HG03097 (cell line): ENCODE measurements around the gene SLC44A3.

Experiments
- ATAC-seq: cut with Tn5 transposase; IDR thresholded peaks from one replicate; pipeline ENCODE4 v1.9.1; 2021; ENCODE audit not compliant: unreplicated experiment, low FRiP score

Gene SLC44A3, protein sequence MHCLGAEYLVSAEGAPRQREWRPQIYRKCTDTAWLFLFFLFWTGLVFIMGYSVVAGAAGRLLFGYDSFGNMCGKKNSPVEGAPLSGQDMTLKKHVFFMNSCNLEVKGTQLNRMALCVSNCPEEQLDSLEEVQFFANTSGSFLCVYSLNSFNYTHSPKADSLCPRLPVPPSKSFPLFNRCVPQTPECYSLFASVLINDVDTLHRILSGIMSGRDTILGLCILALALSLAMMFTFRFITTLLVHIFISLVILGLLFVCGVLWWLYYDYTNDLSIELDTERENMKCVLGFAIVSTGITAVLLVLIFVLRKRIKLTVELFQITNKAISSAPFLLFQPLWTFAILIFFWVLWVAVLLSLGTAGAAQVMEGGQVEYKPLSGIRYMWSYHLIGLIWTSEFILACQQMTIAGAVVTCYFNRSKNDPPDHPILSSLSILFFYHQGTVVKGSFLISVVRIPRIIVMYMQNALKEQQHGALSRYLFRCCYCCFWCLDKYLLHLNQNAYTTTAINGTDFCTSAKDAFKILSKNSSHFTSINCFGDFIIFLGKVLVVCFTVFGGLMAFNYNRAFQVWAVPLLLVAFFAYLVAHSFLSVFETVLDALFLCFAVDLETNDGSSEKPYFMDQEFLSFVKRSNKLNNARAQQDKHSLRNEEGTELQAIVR

DNA sequence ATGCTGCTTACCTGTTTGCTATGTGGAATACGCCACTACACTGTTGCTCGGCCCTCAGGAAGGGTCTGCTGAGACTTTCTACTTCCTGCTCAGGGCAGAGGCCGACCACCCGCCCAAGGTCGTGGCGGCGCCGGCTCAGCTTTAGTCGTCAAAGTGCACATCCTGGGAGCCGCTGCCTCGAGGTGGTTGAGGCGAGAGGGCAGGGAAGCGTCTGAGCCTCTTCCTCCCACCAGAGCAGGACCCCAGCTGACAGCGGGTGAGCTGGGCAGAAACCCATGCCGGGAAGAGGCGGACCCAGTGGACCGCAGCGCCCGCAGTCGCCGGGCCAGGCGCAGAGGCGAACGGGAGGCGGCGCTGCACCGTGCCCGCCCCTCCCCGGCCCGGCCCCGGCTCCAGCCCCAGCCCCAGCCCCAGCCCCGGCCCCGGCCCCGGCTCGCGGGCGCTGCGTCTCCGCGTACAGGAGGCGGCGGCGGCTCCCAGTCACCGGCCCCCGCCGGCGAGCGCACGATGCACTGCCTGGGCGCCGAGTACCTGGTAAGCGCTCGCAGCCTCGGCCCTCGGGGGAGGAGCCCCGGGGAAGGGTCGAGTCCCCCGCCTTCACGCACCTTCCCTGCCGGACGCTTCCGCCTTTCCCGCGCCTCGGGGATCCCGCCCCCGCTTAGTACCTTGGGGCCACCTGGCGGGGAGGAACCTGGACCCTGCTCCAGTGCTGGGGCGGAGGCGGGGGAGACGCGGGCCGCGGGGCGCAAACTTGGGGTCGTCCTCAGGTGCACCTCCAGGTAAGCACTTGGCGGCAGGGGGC is at the start of gene SLC44A3:
TSS of gene SLC44A3 (plus strand) at position 413 of the 802 bp plus-strand sequence. CDS start at position 508, 95 bp downstream.
- no peak for ATAC-seq

DNA sequence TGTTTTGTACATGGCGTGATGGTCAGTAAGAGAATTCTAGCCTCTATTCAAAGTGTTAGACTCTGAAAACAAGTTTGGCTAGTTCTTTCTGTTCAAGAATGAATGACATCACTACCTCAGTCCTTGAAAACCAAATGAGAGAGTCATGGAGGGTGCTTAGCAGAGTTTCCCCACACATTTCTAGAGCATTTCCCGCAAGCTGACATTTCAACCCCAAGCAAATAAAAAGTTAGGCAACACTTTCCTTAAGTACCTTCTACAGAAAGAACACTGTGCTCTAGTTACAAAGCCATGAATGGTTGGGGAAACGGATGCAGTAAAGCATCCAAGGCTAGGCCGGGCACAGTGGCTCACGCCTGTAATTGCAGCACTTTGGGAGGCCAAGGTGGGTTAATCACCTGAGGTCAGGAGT is 47.9 kb upstream of the SLC44A3 start:
- ATAC-seq = no peak

DNA sequence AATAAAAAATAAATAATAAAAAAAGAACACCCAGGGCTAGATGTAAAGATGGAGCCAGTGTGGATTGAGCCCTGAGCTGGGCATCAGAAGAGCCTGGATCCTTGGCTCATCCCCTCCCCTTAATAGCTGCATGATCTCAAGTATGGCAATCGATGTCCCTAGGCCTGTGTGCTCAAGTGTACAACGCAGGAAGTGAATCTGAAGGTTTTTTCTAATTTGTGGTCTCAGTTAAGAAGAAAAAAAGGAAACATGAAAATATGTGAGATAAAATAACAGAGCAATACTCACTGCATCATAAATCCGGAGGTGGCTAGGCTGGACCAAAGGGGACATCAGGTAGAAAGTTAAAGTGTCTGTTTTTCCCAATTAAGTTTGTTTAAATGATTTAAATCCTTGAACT is 47.3 kb upstream of the SLC44A3 start:
- no peak for ATAC-seq

DNA sequence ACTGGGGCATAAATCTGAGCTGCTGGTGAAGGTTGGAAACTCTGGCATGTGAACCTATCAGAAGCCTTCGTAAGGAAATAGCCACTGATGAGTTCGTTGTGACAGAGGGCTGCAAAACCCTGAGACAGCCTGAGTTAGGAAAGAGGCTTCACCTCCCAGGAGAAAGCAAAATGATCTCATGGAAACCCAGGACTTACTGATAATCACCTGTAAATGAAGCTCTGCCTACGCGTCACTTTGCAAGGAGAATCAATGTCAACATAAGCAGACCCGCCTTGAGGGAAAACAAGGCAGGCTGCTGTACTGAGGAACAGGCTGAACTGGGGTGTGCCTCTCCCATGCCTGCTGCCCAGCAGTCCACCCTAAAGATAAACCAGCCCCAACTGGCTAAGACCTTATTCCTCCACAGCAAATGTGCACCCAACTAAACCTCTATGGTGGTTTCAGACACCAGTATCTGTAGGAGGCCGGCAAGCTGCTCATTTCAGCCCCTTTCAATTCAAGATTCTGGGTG is 46.8 kb upstream of the SLC44A3 start:
- ATAC-seq = no peak

DNA sequence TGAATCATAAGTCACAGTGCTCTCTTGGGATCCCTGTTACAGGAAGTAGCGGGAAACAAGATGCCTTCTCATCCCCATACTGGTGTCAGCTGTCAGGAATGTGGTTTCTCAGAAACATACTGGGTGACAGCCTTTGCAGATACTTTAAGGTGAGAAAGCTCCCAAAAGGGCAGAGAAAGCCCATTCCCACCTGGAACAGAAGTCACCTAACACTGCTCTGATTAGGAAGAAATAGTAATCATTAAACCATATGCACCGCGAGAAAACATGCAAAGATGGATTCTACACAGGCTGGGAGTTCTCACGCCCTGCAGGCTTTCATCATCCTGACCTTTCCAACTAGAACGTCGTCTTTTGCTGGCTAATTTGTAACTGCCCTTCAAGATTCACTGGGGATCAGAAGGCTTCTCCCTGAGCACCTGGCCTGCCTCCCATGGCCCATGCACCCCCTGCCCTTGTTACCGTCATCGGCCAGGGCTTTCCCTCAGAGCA is 46.2 kb upstream of the SLC44A3 start:
- no peak for ATAC-seq

DNA sequence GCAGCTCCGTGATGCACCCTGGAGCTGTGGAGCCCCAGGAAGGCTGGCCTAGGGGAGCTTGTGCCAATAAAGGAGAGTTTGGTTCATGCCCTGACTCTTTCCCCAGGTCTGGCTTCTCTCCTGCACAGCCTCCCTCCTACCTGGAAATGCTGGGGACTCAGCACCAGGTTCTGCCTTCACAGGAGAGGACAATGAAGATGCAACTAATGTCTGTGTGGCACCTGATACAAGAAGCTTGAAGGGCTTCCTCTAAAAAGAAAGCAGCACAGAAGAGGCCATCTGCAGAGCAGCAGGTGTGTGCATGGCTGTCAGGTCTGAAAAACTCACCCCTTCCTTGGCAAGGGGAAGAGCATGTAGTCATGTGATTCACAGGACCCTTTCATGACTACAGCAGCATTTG is 43.7 kb upstream of the SLC44A3 start:
- ATAC-seq = no peak

DNA sequence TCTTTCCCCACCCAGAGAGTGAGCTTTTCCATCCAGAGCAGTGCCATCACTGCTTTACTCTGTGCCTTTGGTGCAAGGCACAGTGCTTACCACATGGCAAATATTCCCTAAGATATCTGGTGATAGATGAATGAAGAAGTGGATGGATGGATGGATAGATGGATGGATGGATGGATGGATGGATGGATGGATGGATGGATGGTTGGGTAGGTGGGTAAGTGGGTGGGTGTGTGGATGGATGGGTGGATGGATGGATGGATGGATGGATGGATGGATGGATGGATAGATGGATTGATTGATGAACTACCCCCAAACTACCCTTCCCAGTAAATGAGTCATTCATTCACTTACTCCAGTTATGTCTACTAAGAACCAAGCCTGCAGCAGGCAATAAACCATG is 42.9 kb upstream of the SLC44A3 start:
- no peak for ATAC-seq

DNA sequence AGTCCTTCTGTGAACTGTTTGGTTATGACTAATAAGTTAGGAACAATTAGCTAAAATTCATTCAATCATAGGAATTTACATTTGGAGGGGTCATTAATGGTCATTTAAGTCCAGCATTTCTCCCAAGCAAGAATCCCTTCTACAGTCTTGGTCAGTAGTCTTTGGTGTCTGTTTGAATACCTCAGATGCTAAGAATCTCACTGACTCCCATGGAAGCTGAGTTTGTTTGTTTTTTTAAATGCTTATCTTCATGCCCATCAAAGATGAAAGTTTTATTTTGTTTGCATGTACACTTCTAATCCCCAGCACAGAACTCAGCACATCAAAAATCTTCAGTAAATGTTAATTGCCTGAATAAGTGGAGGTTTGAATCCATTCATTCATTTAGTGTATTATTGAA is 41.3 kb upstream of the SLC44A3 start:
- ATAC-seq = no peak

DNA sequence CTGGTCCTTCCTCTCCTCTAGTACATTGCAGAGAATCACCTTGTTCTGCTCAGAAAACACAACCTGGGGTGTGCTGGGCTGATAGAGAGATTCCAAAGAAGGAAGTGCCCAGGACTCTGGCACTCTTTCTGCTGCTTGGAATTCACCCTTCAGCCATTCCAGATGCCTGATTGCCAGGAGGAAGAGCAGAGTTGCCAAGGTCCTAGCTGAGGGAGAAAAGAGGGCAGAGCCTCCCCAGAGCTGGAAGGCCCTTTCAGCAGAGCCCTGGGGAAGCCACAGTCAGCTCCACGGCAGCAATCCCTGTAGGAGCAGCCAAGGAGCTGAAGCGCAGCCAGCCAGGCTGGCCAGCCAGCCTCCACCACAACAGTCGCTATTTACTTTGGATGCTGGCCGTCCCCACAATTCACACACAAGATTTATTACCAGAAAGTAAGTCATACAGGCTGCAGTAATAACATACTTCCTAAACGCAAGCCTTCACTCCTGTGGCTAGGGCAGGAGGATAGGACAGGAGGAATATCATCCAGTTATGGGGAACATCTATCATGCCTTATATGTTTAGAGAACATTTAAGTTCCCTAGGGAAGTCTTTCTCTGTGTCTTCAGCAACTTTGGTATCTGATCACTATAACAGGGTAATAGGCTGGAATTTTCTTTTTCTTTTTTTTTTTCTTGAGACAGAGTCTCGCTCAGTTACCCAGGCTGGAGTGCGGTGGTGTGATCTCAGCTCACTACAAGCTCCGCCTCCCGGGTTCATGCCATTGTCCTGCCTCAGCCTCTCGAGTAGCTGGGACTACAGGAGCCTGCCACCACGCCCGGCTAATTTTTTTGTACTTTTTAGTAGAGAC is 36.6 kb upstream of the SLC44A3 start:
- ATAC-seq = no peak

DNA sequence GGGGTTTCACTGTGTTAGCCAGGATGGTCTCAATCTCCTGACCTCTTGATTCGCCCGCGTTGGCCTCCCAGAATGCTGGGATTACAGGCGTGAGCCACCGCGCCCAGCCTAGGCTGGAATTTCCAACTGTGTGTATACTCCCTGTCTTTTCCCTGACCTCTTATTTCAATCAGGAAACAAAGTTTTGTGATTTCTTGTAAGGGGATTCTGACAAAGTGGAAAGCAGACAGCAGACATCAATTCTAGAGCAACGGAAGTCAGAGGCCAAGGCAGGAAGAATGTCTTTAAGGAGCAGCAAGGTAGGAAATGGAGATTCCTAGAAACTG is 36.0 kb upstream of the SLC44A3 start:
- ATAC-seq = no peak

DNA sequence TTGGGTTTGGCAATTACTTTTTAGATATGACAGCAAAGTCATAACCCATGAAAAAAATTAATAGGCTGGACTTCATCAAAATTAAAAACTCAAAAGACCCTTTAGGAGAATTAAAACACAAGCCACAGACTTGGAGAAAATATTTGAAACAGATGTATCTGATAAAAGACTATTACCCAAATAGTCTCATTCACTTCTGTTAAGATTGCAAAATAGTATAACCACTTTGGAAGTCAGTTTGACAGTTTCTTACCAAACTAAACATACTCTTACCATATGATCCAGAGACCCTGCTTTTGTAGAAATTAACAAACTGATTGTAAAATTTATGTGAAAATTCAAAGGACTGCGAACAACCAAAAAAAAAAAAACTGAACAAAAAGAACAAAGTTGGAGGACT is 32.5 kb upstream of the SLC44A3 start:
- ATAC-seq = no peak

DNA sequence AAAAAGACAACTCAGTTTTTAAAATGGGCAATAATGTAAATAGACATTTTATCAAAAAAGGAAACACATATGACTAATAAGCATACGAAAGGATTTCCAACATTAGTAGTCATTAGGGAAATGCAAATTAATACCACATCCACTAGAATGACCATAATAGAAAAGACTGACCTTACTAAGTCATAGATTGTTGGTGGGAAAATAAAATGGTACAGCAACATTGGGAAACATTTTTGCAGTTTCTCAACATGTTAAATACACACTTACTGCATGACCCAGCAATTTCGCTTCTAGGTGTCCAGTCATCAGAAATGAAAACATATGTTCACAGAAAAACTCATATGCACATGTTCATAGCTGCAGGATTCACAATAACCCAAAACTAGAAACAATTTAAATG is 29.9 kb upstream of the SLC44A3 start:
- no peak for ATAC-seq

DNA sequence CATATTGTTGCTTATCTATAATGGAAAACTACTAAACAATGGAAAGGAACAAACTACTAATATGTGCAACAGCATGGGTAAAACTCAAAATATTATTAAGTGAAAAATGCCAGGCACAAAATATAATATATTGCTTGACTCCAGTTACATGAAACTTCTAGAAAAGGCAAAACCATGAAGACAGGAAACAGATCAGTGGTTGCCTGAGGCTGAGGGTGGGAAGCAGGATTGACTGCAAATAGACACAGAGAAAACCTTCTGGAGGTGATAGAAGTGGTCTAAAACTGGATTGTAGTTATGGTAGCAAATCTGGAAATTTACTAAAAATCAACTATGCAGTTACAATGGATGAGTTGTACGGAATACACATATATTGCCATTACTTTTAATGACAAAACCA is 29.5 kb upstream of the SLC44A3 start:
- no peak for ATAC-seq

DNA sequence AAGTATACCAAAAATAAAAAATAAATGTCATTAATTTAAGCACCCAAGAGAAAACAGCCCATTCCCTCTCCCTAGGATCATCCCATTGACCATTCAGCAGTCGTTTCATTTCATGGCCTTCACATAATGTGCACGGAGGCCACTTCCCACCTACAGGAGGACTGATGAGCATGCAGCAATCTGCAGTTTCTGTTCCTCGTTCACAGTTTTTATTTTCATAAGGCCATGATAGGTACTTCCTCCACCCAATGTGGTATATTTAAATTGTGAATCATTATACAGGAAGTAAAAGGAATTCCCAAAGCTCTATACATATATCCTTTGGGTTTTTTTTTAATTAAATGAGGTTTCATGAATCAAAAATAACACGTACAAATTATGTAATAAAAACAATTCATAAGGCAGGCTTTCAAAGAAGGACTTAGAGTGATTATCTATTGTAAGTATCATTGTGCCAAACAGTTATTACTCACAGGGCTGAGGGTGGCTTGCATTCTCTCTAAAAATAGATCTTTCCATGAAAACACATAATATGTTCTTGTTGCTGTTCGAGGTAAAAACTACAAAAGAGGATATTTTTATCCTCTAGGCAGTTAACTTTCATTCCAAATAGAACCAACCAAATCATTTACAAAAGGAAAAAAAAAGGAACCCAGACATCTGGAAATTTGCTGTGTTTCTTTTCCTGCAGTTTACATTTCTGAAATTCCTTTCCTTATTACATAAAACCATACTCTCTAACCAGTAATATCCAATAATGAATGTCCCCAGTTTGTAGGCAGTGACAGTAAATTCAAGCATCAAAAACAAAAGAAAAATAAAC is 27.5 kb upstream of the SLC44A3 start:
- peak; percentile 88 for ATAC-seq

DNA sequence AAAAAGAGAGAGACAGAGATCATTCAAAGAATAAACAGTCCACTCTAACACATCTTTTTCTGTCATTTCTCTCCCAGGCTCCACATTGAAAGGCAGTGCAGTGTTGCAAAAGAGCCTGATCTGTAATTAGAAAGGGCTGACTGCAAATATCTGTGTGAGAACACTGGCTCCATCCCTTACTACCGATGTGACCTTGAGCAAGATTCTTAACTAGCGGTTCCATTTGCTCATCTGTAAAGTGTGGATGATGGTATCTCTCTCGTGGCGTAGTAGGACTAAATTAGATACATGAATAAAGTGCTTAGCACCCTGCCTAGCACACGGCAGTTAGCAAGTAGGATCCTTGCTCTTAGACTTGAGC is 26.9 kb upstream of the SLC44A3 start:
- no peak for ATAC-seq

DNA sequence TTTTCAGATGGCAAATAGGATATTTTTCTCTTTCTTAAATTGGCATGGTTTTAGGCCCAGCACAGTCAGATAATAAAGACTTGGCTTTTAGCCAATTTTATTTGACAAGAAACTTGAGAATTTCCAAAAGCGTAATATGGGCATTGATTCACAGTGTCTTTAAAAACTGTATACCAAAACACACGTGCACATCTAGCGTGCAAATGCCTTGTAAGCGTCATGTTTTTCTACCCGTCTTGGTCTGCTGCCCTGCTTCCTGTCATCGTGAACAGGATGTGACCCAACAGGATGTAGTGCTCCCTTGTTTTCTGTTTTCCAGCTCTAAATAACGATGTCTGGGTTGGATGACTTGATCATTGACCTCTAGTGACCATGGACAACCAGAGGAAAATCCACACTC is 24.7 kb upstream of the SLC44A3 start:
- peak; percentile 60 for ATAC-seq

DNA sequence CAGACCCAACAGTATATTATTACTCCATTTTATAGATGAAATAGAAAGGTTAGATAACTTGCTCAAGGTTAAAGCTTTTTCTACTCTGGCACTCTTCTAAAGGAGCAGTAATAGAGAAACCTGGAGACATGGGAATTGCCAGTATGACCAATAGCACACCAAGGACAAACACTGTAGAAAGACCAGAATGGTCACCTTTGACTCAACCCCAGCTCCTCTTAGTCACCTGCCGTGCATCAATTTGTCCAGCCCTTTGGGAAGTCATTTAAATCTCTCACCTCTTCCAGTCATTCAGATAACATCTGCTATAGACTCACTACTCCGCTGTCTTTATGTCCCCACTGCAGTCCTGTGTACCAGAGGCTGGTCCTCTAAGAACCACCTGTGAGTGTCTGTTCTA is 23.9 kb upstream of the SLC44A3 start:
- no peak for ATAC-seq

DNA sequence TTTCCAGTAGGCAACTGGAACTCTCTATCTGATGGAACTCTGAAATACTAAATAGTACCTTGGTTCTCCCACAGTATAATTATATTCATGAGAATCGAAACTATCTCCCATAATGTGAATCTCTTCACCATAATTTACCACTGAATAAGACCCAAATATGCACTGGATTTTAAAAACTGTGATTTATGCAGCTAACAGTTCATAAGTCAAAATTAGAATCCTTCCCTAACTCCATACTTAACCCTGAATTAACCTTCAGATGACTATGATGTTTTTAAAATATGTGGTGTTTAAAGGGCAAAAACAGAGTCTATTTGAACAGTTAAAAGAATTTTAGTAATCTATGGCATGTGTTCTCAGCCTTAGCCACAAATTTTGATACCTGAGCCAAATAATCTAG is 22.9 kb upstream of the SLC44A3 start:
- ATAC-seq = no peak

DNA sequence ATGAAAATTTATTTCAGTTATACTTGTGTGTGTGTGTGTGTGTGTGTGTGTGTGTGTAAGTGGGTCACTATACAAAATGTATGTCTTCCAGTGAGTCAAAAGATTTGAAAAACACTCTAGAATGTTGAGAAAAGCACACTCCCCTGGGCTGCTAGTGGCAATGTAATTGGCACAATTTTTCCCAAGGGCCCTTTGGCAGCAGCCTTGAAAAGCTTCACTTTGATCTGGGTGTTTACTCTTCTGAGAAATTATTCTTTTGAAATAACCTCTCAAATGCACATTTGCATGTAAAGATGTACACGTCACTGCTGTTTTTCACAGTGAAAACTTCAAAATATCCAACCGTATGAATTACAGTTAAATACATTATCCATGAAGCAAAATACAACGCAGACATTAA is 22.1 kb upstream of the SLC44A3 start:
- no peak for ATAC-seq

DNA sequence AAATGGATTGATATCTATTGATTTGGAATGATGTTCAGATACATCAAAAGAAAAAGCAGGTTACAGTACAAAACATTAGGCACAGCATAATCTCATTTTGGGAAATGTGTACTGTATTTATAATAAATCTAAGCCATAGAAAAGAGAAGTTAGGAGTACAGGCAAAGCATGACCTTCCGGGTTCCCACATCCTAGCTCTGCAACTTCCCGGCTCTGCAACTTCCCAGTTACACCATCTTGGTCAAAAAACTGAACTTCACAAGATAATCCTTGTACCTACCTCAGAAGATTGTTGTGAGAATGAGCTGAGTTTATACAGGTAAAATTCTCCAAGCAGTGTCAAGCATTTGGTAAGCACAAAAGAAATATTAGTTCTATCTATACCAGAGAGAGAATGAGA is 21.7 kb upstream of the SLC44A3 start:
- no peak for ATAC-seq
